Activated CD4-positive, alpha-beta T cell treated with anti-CD3 and anti-CD28 coated beads, Interleukin-2, amount 10 ng/mL, durations not matched to agents 24 days and 14 days (primary cell): ENCODE data around the gene ASAP2. TPM values are rescaled to one million over a fixed set of nuclear protein-coding genes. Genes with fewer than 3 reads are reported as not detected.
"Not testable (repeated sequence)": the region's sequence is repeated elsewhere in the genome, so short reads cannot be mapped to it uniquely, and the experiment has no call there.

ENCODE experiments used
- DNase-seq: peaks from one replicate; pipeline ENCODE4 v3.0.0; 2022
- H3K27ac Mint-ChIP-seq: one replicate; pipeline ENCODE4 v1.8.0; 2022; ENCODE audit warnings: mild to moderate bottlenecking, mixed read lengths
- H3K27me3 Mint-ChIP-seq: one replicate; pipeline ENCODE4 v1.8.0; 2022; ENCODE audit warnings: mixed read lengths
- H3K36me3 Mint-ChIP-seq: one replicate; pipeline ENCODE4 v1.8.0; 2022; ENCODE audit warnings: low read depth, mild to moderate bottlenecking, mixed read lengths
- H3K4me1 Mint-ChIP-seq: one replicate; pipeline ENCODE4 v1.8.0; 2021; ENCODE audit warnings: mixed read lengths
- H3K4me3 Mint-ChIP-seq: one replicate; pipeline ENCODE4 v1.8.0; 2022; ENCODE audit warnings: mild to moderate bottlenecking, moderate library complexity, mixed read lengths
- H3K9me3 Mint-ChIP-seq: one replicate; pipeline ENCODE4 v1.8.0; 2021; ENCODE audit warnings: mixed read lengths
- intact Hi-C: fragments of 100-400 bp; cut with micrococcal nuclease; formaldehyde crosslinking; loops from one replicate; pipeline ENCODE4 v1.15.1; 2023
- total RNA-seq: library from RNA; stranded (reverse); gene quantifications from 2 replicates; pipeline ENCODE4 v1.2.3, GENCODE V29; 2022

ASAP2 gene
- total RNA-seq, 1 donor from 2014 or later: 0.40 TPM

DNA sequence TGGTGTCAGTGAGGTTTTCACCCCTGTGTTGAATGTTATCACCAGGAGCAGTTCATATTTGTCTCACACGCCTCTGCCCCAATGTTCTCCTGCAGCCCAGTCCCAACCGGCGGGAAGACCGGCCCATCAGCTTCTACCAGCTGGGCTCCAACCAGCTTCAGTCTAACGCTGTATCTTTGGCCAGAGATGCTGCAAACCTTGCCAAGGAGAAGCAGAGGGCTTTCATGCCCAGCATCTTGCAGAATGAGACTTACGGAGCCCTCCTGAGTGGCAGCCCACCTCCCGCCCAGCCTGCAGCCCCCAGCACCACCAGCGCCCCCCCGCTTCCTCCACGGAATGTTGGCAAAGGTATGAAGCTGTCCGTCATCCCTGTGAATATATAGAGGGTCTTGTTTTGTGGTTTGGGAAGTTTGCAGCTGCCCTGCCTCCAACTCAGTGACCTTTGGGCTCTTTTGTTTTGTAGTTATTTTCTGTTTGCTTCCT is 181.6 kb downstream of the ASAP2 start:
- H3K4me3 Mint-ChIP-seq: no peak overlapping the region
- DNase-seq: no peak
- no peaks in the 10 kb centered on the region for H3K9me3 Mint-ChIP-seq
- no peaks in the 10 kb centered on the region for H3K36me3 Mint-ChIP-seq
- H3K4me1 Mint-ChIP-seq: no peaks in the 10 kb centered on the region
- no peaks in the 10 kb centered on the region for H3K27me3 Mint-ChIP-seq
- intact Hi-C loops: no loop called here
- H3K27ac Mint-ChIP-seq: no peak overlapping the region

DNA sequence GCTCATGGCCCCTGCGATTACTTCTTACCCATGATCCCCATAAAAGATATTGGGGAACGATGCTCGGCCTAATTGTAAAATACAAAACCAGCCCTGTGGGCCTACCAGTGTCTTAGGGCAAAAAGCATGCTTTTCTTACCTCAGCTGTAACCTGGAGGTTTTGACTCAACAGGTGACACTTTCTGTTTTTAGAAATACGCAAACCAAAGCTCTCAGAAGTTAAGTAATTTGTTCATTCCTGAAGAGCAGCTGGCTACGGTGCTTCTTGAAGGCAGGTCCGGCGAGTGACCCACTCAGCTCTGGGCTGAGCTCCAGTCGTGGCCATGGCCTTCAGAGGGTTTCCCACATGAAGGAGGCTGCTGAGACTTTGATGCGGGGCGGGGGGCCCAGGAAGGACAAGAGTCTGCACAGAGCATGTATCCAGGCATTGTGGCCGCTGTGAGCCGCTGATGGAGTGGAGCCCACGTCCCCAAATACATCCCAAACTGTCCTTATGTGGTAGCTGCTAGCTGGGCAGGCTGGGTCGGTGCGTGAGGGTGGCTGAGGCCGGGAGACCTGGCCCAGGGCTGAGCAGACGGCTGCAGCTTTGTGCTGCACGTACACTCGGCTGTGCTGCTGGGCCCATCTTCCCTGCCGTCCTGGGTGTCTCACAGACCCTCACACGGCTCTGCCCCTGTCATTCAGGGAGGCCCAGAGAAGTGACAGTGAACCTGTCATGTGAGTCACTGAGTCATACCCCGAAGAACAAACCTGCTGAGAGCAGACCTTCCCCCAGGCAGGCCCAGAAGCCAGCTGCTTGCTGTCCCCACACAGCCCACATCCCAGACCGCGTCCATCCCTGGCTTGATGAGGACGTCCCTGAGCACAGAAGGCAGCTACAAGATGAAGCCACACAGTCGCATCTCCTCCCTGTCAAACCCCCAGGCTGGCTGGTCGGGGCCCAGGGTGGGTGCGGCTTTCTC is 182.6 kb downstream of the ASAP2 start:
- H3K4me3 Mint-ChIP-seq: no peak overlapping the region
- no peaks in the 10 kb centered on the region for H3K9me3 Mint-ChIP-seq
- H3K4me1 Mint-ChIP-seq: no peaks in the 10 kb centered on the region
- no peaks in the 10 kb centered on the region for H3K36me3 Mint-ChIP-seq
- intact Hi-C loops: no loop called here
- H3K27ac Mint-ChIP-seq: no peak overlapping the region
- DNase-seq: no peak
- H3K27me3 Mint-ChIP-seq: no peaks in the 10 kb centered on the region

DNA sequence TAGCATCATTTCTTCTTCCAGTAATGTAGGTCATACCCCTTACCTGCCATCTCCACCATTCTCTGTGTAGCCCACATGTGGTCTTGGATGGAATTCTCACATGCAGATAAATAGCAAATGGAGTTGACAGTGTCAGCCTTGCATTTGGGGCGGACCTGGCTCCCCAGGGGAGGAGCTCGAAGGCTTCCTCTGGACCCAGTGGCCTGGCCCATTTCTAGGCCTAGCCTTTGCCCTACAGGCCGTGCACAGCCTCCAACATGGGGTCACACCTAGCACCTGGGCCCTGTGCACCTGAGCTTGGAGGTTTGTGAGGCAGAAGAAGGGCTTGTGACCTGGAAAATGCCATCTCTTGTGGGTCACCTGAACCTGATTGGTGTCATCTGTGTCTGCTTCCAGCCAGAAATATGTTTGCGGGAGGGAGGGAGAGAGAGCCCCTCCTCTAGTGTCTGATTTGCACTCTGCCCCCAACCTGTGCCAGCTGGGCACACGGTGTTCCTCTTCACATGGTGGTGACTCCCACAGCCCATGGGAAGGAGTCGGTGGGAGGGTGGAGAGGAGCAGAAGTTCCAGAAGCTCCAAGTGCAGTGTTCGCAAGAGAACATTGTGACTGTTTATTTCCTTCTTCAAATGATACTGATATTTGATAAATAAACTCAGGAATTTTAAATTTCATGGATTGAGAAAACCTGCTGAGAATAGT is 183.7 kb downstream of the ASAP2 start:
- H3K27me3 Mint-ChIP-seq: no peaks in the 10 kb centered on the region
- no peaks in the 10 kb centered on the region for H3K36me3 Mint-ChIP-seq
- H3K4me1 Mint-ChIP-seq: no peaks in the 10 kb centered on the region
- no peak for DNase-seq
- no peak overlapping the region for H3K27ac Mint-ChIP-seq
- H3K9me3 Mint-ChIP-seq: no peaks in the 10 kb centered on the region
- intact Hi-C loops: no loop called here
- H3K4me3 Mint-ChIP-seq: no peak overlapping the region

DNA sequence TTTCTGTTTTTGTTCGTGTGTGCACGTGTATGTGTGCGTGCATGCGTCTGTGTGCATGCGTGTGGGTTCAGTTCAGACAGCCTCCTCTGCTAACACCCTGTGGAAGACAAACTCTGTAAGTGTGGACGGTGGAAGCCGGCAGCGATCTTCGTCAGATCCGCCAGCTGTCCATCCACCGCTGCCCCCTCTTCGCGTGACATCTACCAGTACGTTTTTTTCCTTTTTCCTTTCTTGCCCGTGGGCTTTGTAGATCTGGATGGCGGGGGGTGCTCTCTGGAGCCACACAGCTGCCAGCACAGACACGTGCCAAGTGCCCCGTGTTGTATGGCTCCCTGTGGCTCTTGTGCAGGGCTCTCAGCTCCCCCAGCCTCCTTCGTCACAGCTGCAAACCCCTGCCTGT is 184.4 kb downstream of the ASAP2 start:
- Mint-ChIP-seq H3K9me3 (no peaks in the 10 kb centered on the region), H3K27ac (no peak overlapping the region), H3K27me3 (no peaks in the 10 kb centered on the region), H3K4me3 (no peak overlapping the region), H3K36me3 (no peaks in the 10 kb centered on the region), H3K4me1 (no peaks in the 10 kb centered on the region)
- no peak for DNase-seq
- intact Hi-C loops: no loop called here

DNA sequence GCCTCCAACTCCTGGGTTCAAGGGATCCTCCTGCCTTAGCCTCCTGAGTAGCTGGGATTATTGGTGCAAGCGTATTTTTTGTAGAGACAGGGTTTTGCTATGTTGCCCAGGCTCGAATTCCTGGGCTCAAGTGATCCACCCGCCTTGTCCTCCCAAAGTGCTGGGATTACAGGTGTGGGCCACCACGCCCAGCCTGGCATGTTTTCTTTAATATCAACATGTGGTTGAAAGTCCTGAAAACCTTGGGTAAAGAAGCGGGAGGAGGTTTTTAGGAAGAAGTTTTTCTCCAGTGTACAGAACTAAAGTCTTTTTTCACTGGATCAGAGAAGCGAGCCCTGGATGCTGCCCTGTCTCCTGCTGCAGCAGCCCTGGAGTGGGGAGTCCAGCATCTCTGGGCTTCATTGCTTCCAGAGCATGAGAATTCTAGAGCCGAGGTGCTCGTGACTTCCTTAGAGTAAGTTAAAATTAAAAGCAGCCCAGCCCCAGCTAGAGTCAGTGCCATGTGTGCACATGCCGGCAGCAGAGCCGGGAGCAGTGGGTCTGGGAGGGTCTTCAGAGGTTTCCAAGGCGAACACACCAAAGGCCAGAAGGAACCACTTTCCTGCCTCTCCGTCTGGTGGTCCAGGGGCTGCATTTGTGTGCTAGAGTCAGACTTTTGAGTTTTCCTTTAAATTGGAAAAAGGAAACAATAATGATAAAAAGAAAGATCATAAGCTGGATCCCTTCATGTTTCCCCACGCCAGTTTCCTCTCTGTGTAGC is 185.5 kb downstream of the ASAP2 start:
- intact Hi-C loops: no loop called here
- Mint-ChIP-seq H3K4me3 (no peak overlapping the region), H3K4me1 (no peaks in the 10 kb centered on the region), H3K9me3 (no peaks in the 10 kb centered on the region), H3K27me3 (no peaks in the 10 kb centered on the region), H3K27ac (no peak overlapping the region), H3K36me3 (no peaks in the 10 kb centered on the region)
- no peak for DNase-seq

DNA sequence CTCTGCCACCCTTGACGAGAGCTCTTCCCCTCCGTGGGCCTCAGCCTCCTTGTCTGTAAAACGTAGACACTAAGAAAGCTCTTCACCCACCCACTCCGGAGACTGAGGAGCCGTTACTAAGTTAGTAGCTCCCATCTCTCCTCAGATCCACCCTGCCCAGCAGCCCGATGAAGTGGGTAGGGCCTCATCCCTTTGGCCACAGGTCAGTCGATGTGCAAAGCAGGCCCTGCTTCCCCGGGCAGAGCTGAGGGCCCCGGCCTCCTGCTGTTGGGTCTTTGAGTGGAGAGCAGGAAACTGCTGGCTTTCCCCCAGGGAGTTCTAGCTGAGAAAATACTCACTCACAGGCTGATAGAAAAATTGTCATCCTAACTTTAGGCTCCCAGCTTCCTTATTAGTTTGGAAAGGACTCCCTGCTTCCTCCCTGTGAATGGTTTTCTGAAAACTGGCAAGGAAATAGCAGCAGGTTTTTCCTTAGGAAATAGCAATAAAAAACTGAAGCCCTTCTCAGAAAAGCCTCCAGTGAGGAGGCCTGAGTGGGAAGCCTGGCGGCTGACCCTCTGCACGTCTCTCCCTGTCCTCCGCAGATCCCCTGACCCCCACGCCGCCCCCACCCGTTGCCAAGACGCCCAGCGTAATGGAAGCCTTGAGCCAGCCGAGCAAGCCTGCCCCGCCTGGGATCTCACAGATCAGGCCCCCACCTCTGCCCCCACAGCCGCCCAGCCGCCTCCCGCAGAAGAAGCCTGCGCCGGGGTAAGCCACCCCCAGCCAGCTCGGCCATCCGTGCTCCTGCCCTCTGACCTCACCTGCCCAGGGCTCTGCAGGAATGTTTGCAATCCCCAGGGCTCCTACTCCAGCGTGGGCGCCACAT is 186.5 kb downstream of the ASAP2 start:
- no peak overlapping the region for H3K4me3 Mint-ChIP-seq
- no peaks in the 10 kb centered on the region for H3K9me3 Mint-ChIP-seq

DNA sequence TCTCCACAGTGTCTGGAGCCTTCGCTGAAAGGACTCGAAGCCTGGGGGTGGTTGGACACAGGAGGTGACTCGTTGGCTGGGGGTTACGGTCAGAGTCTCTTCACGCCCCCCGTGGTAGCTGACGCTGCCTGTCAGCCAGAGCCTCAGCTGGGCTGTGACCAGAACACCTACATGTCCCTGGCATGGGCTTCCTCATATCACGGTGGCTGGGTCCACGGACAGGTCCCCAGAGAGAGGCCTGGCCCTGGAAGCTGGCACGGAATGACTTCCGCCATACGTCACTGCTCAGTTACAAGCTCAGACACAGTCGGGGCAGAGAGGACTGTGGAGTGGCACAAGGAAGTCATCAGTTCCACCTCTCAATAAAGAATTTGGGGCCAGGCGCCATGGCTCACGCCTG is 188.2 kb downstream of the ASAP2 start:
- Mint-ChIP-seq H3K4me1 (no peaks in the 10 kb centered on the region), H3K4me3 (no peak overlapping the region), H3K27ac (no peak overlapping the region), H3K9me3 (no peaks in the 10 kb centered on the region), H3K36me3 (no peaks in the 10 kb centered on the region), H3K27me3 (no peaks in the 10 kb centered on the region)
- intact Hi-C loops: no loop called here
- no peak for DNase-seq

More for the DNA sequence above, 186.5 kb downstream of the ASAP2 start:
- intact Hi-C loops: no loop called here
- Mint-ChIP-seq H3K36me3 (no peaks in the 10 kb centered on the region), H3K27me3 (no peaks in the 10 kb centered on the region), H3K4me1 (no peaks in the 10 kb centered on the region), H3K27ac (no peak overlapping the region)
- no peak for DNase-seq

DNA sequence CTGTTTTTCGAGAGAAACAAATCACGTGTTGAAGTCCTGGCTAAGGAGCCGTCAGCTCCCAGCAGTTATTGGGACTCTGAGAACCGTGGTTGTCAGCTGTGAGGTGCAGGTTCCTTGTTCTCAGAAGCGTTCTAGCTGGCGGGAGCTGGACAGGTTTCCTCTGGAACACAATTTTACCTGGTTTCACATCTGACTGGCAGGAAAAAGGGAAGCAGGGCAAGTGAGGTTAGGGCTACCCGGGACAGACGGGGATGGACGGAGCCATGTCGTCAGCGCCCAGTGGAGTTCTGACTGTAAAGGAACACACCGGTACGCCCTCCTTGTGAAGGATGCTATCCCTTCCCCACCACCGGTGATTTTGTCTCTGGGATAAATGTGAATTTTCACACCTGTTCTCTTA is 190.6 kb downstream of the ASAP2 start:
- Mint-ChIP-seq H3K4me1 (peaks cover 4% of the 10 kb centered on the region), H3K27ac (no peak overlapping the region), H3K4me3 (no peak overlapping the region), H3K9me3 (no peaks in the 10 kb centered on the region), H3K36me3 (no peaks in the 10 kb centered on the region), H3K27me3 (no peaks in the 10 kb centered on the region)
- no peak for DNase-seq
- intact Hi-C loops: no loop called here

DNA sequence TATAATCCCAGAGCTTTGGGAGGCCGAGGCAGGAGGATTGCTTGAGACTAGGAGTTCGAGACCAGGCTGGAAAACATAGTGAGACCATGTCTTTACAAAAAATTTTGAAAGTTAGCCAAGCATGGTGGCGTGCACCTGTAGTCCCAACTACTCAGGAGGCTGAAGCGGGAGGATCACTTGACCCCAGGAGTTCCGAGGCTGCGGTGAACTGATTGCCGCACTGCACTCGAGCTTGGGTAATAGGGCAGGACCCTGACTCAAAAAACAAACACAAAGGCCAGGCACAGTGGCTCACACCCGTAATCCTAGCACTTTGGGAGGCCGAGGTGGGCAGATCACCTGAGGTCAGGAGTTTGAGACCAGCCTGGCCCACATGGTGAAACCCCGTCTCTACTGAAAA is 191.6 kb downstream of the ASAP2 start:
- H3K27ac Mint-ChIP-seq, intact Hi-C loops: not testable (repeated sequence)

DNA sequence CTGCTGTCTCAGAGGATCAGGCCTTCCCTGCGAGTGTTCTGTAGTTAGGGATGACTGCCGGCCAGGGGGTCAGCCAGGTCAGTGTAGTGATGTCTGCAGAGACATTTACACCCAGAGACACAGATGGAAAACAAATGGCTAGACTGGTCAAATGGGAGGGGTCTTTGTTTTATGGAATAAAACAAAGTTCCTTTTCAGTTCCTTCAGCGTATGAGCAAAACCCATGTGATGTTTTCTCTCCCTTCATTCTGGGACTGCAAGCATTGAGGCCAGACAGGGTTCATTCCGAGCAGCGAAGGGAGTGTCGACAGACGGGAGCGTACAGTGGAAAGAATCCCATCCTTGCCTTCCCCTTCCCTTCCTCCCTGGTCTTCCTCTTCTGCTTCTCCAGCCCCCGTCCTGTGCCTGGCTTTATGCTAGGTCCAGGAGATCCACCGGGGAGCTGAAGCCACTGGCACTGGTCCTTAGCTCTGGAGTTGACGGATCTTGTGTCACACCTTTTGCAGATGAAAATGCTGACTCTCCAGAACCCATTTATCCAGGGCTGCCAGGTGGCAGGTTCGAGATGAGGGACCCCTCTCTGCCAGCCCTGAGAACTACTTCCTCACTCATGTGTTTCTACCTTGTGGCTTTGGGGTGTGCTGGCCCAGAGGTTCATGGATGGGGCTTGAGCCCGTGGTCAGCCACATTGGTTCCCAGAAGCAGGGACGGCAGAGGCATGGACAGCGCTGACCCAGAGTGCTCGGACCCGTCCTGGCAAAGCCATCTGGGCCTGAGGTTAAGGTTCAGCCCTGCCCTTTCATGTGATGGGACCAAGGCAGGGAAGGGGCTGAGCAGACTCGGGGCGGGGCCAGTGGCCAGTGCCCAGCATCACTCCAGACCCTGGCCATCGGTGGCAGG is 192.5 kb downstream of the ASAP2 start:
- Mint-ChIP-seq H3K4me3 (no peak overlapping the region), H3K27me3 (no peaks in the 10 kb centered on the region), H3K4me1 (peaks cover 4% of the 10 kb centered on the region), H3K36me3 (no peaks in the 10 kb centered on the region), H3K9me3 (no peaks in the 10 kb centered on the region), H3K27ac (no peak overlapping the region)
- intact Hi-C loops: no loop called here
- no peak for DNase-seq

More for the DNA sequence above, 191.6 kb downstream of the ASAP2 start:
- not testable (repeated sequence) for H3K36me3 Mint-ChIP-seq, H3K4me1 Mint-ChIP-seq, DNase-seq, H3K9me3 Mint-ChIP-seq, H3K27me3 Mint-ChIP-seq, H3K4me3 Mint-ChIP-seq

DNA sequence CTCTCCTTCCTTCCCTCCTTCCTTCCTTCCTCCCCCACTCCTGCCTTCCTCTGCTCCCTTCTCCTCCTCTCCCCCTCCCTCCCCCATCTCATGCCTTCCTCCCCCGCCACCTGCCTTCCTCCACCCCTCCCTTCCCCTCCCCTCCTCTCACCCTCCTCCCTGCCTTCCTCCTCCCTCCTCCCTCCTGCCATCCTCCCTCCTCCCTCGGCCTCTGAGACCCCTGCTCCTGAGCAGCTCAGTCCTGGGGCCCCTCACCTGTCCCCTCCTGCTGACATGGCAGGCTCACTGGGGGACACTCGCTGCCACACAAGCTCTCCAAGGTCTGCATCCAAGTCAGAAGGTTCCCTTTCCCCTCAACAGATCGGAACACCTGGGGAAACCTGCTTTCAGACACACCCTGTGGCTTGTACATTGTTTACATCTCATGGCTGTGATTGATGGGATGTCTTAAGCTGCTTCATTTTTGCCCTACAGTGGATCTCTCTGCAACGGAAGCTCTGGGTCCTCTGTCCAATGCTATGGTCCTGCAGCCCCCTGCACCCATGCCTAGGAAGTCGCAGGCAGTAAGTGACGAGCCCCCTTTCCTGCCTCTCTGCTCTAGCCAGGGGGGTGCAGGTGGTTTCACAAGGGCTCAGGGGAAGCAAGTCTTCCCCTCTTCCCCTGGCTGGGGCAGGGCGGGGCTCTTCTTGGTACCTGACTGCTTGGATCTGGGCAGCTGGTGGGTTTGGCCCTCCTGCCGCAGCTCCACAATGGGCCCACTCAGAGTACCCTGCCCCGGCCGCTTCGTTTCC is 193.9 kb downstream of the ASAP2 start:
- Mint-ChIP-seq H3K9me3 (no peaks in the 10 kb centered on the region), H3K27me3 (no peaks in the 10 kb centered on the region), H3K36me3 (no peaks in the 10 kb centered on the region), H3K27ac (peak overlapping the region; percentile 45), H3K4me3 (no peak overlapping the region), H3K4me1 (peaks cover 4% of the 10 kb centered on the region)
- DNase-seq: no peak
- intact Hi-C loops: no loop called here

DNA sequence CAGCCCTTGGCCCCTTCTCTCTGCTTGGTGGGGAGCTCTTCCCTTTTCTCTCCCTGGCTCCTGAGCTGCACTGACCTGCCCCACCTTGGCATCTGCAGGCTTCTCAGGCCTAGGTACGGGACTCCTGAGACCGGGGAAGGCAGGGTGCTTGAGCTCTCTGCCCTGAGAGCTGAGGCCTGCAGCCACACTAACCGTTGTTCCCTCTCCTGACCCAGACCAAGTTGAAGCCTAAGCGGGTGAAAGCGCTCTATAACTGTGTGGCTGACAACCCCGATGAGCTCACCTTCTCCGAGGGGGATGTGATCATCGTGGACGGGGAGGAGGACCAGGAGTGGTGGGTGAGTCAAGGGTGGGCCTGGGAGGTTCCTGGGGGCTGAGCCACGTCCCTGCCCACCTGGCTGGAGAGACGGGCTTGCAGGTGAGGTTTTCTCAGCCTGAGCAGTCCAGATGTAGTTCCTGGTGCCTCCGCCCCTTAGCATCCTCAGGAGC is 194.5 kb downstream of the ASAP2 start:
- no peaks in the 10 kb centered on the region for H3K9me3 Mint-ChIP-seq
- DNase-seq: no peak
- H3K27me3 Mint-ChIP-seq: no peaks in the 10 kb centered on the region
- H3K27ac Mint-ChIP-seq: no peak overlapping the region
- H3K36me3 Mint-ChIP-seq: no peaks in the 10 kb centered on the region
- H3K4me3 Mint-ChIP-seq: no peak overlapping the region
- peaks cover 4% of the 10 kb centered on the region for H3K4me1 Mint-ChIP-seq
- intact Hi-C loops: no loop called here
